A204.1 (cell line): ENCODE data around the gene BEST2.

Source experiments
- FAIRE-seq: peaks from 2 replicates; lab custom pipeline; 2012; peaks lifted over from hg19 to GRCh38; lab: Jason Lieb, UNC

Gene BEST2

DNA sequence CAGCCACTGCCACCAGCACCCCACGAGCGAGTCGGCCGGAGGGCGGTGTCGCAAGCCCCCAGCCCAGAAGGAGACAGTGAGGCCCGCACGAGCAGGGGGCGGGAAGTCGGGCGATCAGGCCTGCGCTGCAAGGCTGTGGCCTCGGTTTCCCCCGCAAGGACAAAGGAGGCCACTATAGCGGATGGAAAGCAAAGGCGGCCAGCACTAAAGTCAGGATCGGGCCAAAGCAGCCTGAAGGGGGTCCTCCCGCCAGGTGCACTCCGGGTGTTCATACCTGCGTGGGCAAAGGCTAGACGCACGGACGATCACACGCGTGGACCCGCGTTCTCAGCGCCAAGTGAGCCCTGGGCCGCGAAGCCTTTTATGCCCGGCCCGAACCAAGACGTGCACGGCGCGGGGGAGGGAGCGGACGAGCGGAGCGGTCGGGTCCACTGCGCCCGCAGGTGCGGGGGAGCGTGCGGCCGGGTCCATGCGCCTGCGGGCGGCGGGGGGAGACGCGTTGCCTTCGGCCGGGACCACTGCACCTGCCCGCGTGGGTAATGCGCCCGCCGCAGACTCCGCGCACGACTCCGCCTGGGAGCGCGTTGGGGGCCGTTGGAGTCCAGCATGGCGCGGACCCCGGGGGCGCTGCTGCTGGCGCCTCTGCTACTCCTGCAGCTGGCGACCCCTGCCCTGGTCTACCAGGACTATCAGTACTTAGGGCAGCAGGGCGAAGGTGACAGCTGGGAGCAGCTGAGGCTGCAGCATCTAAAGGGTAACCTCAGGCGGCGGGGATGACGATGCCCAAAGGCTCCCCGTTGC lies 50.1 kb downstream of the BEST2 start, which contains the start of the genes PRDX2 and THSD8:
Gene PRDX2, minus strand, starts transcription at position 335 of the 801 bp plus-strand sequence. CDS start 539 bp downstream, outside the sequence.
Gene THSD8, plus strand, starts transcription at position 604 of the 801 bp plus-strand sequence. Its CDS starts 3 bp downstream, at position 607.
- FAIRE-seq, result no peak

- FAIRE-seq, result no peak
Measured at GRCh38 chr19:12802267-12803106, 50.9 kb downstream of the BEST2 start.

- FAIRE-seq, result no peak
Measured at GRCh38 chr19:12804051-12804450, 52.5 kb downstream of the BEST2 start.

- no peak for FAIRE-seq
Measured at GRCh38 chr19:12806242-12807081, 54.9 kb downstream of the BEST2 start, which contains the start of gene RNASEH2A. Gene RNASEH2A (plus strand): TSS chr19:12806584. CDS start chr19:12806674, 90 bp downstream.
